HG03045 (cell line): Measurements from ENCODE around the gene CSTB.

Experiments
- ATAC-seq: cut with Tn5 transposase; IDR thresholded peaks from one replicate; pipeline ENCODE4 v1.9.1; 2021; ENCODE audit warnings: mild to moderate bottlenecking, moderate library complexity; ENCODE audit not compliant: unreplicated experiment

The CSTB gene

GRCh38 chr21:43752758-43753438 is 23.2 kb downstream of the CSTB start:
- no peak for ATAC-seq

GRCh38 chr21:43751955-43752591 is 24.0 kb downstream of the CSTB start:
- no peak for ATAC-seq

- no peak for ATAC-seq
Measured at GRCh38 chr21:43750339-43751033, 25.6 kb downstream of the CSTB start.

- ATAC-seq = no peak
Measured at GRCh38 chr21:43749651-43750262, 26.4 kb downstream of the CSTB start.

GRCh38 chr21:43748622-43749021 is 27.5 kb downstream of the CSTB start:
- no peak for ATAC-seq

GRCh38 chr21:43745772-43746517 is 30.2 kb downstream of the CSTB start:
- no peak for ATAC-seq

GRCh38 chr21:43744725-43745124 is 31.4 kb downstream of the CSTB start:
- no peak for ATAC-seq

- ATAC-seq = no peak
Measured at GRCh38 chr21:43743947-43744346, 32.2 kb downstream of the CSTB start.

GRCh38 chr21:43741423-43742096 is 34.5 kb downstream of the CSTB start:
- ATAC-seq = no peak

GRCh38 chr21:43740497-43741156 is 35.5 kb downstream of the CSTB start:
- ATAC-seq = no peak

GRCh38 chr21:43739621-43740435 is 36.3 kb downstream of the CSTB start:
- no peak for ATAC-seq

- no peak for ATAC-seq
Measured at GRCh38 chr21:43737158-43737950, 38.8 kb downstream of the CSTB start.

- ATAC-seq = no peak
Measured at GRCh38 chr21:43736224-43736883, 39.8 kb downstream of the CSTB start.

- ATAC-seq = no peak
Measured at GRCh38 chr21:43735236-43736091, 40.6 kb downstream of the CSTB start.

GRCh38 chr21:43734928-43735229 is 41.2 kb downstream of the CSTB start:
- no peak for ATAC-seq

GRCh38 chr21:43734131-43734927 is 41.8 kb downstream of the CSTB start:
- ATAC-seq = no peak
